ENCODE data around the gene VEZT.

VEZT gene

GRCh38 chr12:95343461-95344230 lies 126.0 kb downstream of the VEZT start:
- Histone ChIP-seq H3K4me3 (ENCODE audit: low read depth, low read length) (no peak overlapping the region), H3K9me3 (ENCODE audit: severe bottlenecking) (no peaks in the 10 kb centered on the region), H3K27ac (no peak overlapping the region), H3K36me3 (no peaks in the 10 kb centered on the region), H3K27me3 (ENCODE audit: insufficient read depth, low read depth, severe bottlenecking) (no peaks in the 10 kb centered on the region)
- no peak for DNase-seq
- no peak for TF ChIP-seq CTCF (IDR thresholded peaks at IDR 0.05; ENCODE audit: low read depth, low read length)

- H3K4me3 ChIP-seq (ENCODE audit: low read depth, low read length), result no peak overlapping the region
These were observed 131.7 kb downstream of the VEZT start for GRCh38 chr12:95349291-95349690.

GRCh38 chr12:95351748-95352147 lies 134.1 kb downstream of the VEZT start:
- no peak overlapping the region for H3K4me3 ChIP-seq (ENCODE audit: low read depth, low read length)
- no peak for TF ChIP-seq CTCF (IDR thresholded peaks at IDR 0.05; ENCODE audit: low read depth, low read length)
- no peaks in the 10 kb centered on the region for H3K27me3 ChIP-seq (ENCODE audit: insufficient read depth, low read depth, severe bottlenecking)
- no peaks in the 10 kb centered on the region for H3K36me3 ChIP-seq
- H3K27ac ChIP-seq, result no peak overlapping the region
- DNase-seq, result no peak
- H3K9me3 ChIP-seq (ENCODE audit: severe bottlenecking), result no peaks in the 10 kb centered on the region

More at GRCh38 chr12:95349291-95349690, 131.7 kb downstream of the VEZT start:
- TF ChIP-seq CTCF (IDR thresholded peaks at IDR 0.05; ENCODE audit: low read depth, low read length), result no peak
- Histone ChIP-seq H3K27ac (no peak overlapping the region), H3K27me3 (ENCODE audit: insufficient read depth, low read depth, severe bottlenecking) (no peaks in the 10 kb centered on the region), H3K36me3 (no peaks in the 10 kb centered on the region), H3K9me3 (ENCODE audit: severe bottlenecking) (no peaks in the 10 kb centered on the region)
- no peak for DNase-seq
